Thoracic aorta (tissue), 2 donors: Measurements from ENCODE around the gene RETREG2. TPM values are rescaled to one million over a fixed set of nuclear protein-coding genes. Genes with fewer than 3 reads are reported as not detected.
"Not testable (repeated sequence)": the region's sequence is repeated elsewhere in the genome, so short reads cannot be mapped to it uniquely, and the experiment has no call there.

Source experiments
- ATAC-seq: fragments of 150-250 bp; one replicate; pipeline ENCODE4 v1.8.0; 2017; ENCODE audit warnings: low read depth; ENCODE audit not compliant: insufficient number of reproducible peaks, low FRiP score
- DNase-seq: peaks from one replicate; pipeline ENCODE4 v3.0.0-alpha.2; 2020; ENCODE audit warnings: low spot score
- H3K27ac ChIP-seq, 2 donors: fragments of 200-600 bp; sonication (generic); 1 replicate in 1 of 2; 2 replicates in 1 of 2; pipeline ENCODE4 v1.5.1; 2016; ENCODE audit warnings: mild to moderate bottlenecking in 2 of 2, moderate library complexity in 2 of 2
- H3K27me3 ChIP-seq: fragments of 200-600 bp; sonication (generic); replicated peaks from 2 replicates; pipeline ENCODE4 v1.6.0; 2016; ENCODE audit warnings: mild to moderate bottlenecking; ENCODE audit not compliant: insufficient read depth
- H3K36me3 ChIP-seq: fragments of 200-600 bp; sonication (generic); one replicate; pipeline ENCODE4 v1.5.1; 2016
- H3K4me1 ChIP-seq, 2 donors: fragments of 200-600 bp; sonication (generic); 1 replicate in 1 of 2; 2 replicates in 1 of 2; pipeline versions ENCODE4 v1.5.1 to v1.6.0; 2016; ENCODE audit warnings: low read depth in 2 of 2, mild to moderate bottlenecking in 1 of 2; ENCODE audit not compliant: control insufficient read depth in 1 of 2
- H3K4me3 ChIP-seq: fragments of 200-600 bp; sonication (generic); 2 replicates; pipeline ENCODE4 v1.5.1; 2016; ENCODE audit warnings: mild to moderate bottlenecking
- H3K9me3 ChIP-seq: fragments of 200-600 bp; sonication (generic); 2 replicates; pipeline ENCODE4 v1.5.1; 2016
- CTCF ChIP-seq: fragments of 200-600 bp; sonication (generic); IDR thresholded peaks from one replicate; pipeline ENCODE4 v1.5.1; 2019; ENCODE audit warnings: antibody characterized with exemption
- total RNA-seq, 2 donors: library from RNA; depleted of rRNA; stranded (reverse); fragments of >200 nt; gene quantifications; one replicate each; pipeline versions ENCODE4 v1.1.0 to v1.2.3, GENCODE V29; 2016

Gene RETREG2
- total RNA-seq, 2 donors from 2014 or later: 43.8 to 58.6 TPM

GRCh38 chr2:219197388-219197787 lies 19.3 kb downstream of the RETREG2 start:
- no peak for TF ChIP-seq CTCF
- Histone ChIP-seq H3K36me3 (no peaks in the 10 kb centered on the region), H3K27ac (no peak overlapping the region), H3K4me3 (no peak overlapping the region), H3K4me1 (no peaks in the 10 kb centered on the region), H3K27me3 (no peaks in the 10 kb centered on the region), H3K9me3 (no peaks in the 10 kb centered on the region)
- DNase-seq (no peak), ATAC-seq (no peak)

DNA sequence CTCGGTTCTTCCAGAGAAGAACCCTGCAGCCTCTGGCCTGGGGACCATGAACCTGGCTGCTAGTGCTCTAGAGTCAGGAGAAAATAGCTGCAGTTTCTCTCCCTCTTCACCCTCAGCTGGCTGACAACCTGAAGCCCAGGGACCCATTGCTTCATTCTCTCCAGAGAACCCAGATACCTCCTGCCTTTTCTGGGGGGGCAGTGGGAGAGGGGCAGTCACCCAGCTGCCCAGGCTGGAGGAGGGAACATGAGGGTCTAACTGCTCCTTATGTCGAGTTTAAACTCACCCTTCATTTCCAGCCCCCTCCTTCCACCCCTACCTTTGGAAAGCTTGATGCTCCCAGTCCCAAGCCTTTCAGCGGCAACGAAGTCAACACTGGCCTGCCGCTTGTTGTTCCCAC lies 20.9 kb downstream of the RETREG2 start:
- Histone ChIP-seq H3K27me3 (no peaks in the 10 kb centered on the region), H3K36me3 (no peaks in the 10 kb centered on the region), H3K4me1 (no peaks in the 10 kb centered on the region), H3K27ac (no peak overlapping the region), H3K4me3 (no peak overlapping the region), H3K9me3 (no peaks in the 10 kb centered on the region)
- TF ChIP-seq CTCF: no peak
- DNase-seq: no peak
- no peak for ATAC-seq

DNA sequence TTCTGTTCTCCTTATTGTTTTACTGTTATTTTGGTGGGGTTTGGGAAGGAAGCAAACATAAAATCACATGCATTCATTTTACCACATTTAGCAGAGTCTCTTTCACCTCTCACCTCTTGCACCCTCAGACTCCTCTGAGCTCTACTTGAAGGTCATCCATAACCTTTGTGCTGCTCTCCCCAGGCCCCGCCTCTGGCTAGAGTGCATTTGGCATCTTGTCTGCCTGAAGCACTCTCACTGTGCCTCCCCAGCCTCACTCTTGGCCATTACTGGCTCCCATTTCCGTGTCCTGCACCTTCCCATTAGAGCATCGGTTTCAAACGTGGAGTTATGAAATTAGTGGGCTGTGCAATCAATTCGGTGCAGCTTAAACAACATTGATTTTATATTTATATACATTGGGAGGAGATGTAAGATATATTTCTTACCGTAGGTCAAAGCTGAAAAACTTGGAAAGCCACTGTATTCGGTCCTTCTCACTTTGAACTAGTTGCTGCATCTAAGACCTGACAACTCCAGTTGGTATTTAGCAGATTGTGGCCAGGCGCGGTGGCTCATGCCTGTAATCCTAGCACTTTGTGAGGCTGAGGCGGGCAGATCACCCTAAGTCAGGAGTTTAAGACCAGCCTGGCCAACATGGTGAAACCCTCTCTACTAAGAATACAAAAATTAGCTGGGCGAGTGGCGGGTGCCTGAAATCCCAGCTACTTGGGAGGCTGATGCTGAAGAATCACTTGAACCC lies 21.6 kb downstream of the RETREG2 start:
- no peaks in the 10 kb centered on the region for H3K4me1 ChIP-seq

DNA sequence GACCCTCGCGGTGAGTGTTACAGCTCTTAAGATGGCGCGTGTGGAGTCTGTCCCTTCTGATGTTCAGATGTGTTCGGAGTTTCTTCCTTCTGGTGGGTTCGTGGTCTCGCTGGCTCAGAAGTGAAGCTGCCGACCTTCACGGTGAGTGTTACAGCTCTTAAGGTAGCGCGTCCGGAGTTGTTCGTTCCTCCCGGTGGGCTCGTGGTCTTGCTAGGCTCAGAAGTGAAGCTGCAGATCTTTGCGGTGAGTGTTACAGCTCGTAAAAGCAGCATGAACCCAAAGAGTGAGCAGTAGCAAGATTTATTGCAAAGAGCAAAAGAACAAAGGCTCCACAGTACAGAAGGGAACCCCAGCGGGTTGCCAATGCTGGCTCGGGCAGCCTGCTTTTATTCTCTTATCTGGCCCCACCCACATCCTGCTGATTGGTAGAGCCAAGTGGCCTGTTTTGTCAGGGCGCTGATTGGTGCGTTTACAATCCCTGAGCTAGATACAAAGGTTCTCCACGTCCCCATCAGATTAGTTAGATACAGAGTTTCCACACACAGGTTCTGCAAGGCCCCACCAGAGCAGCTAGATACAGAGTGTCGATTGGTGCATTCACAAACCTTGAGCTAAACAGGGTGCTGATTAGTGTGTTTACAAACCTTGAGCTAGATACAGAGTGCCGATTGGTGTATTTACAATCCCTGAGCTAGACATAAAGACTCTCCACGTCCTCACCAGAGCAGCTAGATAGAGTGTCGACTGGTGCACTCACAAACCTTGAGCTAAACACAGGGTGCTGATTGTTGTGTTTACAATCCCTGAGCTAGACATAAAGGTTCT lies 22.6 kb downstream of the RETREG2 start:
- H3K36me3 ChIP-seq, ATAC-seq, H3K27ac ChIP-seq, H3K27me3 ChIP-seq, H3K4me3 ChIP-seq, DNase-seq, H3K4me1 ChIP-seq, H3K9me3 ChIP-seq: not testable (repeated sequence)

More for the DNA sequence above, 21.6 kb downstream of the RETREG2 start:
- Histone ChIP-seq H3K27me3 (no peaks in the 10 kb centered on the region), H3K36me3 (no peaks in the 10 kb centered on the region), H3K27ac (no peak overlapping the region), H3K9me3 (no peaks in the 10 kb centered on the region), H3K4me3 (no peak overlapping the region)
- DNase-seq (no peak), ATAC-seq (no peak)
- TF ChIP-seq CTCF: no peak

- not testable (repeated sequence) for H3K36me3 ChIP-seq, H3K4me3 ChIP-seq, H3K4me1 ChIP-seq, DNase-seq, ATAC-seq, H3K9me3 ChIP-seq, H3K27me3 ChIP-seq, H3K27ac ChIP-seq
Measured at GRCh38 chr2:219201331-219201730, 23.3 kb downstream of the RETREG2 start.

DNA sequence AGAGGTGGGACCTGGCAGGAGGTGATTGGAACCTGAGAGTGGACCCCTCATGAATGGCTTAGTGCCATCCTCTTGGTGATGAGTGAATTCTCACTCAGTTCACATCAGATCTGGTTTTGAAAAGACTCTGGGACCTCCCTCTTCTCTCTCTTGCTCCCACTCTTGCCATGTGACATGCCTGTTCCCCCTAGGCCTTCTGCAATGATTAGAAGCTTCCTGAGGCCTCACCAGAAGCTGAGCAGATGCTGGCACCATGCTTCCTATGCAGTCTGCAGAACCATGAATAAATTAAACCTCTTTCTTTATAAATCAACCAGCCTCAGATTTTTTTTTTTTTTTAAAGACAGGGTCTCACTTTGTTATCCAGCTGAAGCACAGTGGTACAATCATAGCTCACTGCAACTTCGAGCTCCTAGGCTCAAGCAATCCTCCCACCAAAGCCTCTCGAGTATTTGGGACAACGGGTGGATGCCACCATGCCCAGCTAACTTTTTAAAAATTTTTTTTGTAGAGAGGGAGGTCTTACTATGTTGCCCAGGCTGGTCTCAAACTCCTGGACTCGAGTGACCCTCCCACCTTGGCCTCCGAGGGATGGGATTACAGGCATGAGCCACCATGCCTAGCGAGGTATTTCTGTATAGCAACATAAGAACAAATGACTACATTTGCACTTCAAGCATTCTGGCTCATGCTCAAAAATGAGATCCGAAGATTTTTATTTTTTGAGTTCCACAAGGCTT lies 26.5 kb downstream of the RETREG2 start:
- H3K4me3 ChIP-seq: no peak overlapping the region
- no peak for TF ChIP-seq CTCF
- DNase-seq (no peak), ATAC-seq (no peak)
- no peaks in the 10 kb centered on the region for H3K9me3 ChIP-seq
- no peaks in the 10 kb centered on the region for H3K27me3 ChIP-seq
- peaks cover 15 to 25% of the 10 kb centered on the region in 2 donors for H3K4me1 ChIP-seq
- H3K36me3 ChIP-seq: peaks cover 4% of the 10 kb centered on the region
- H3K27ac ChIP-seq: no peak overlapping the region
